ENCODE data around the gene TTLL1.

DNA sequence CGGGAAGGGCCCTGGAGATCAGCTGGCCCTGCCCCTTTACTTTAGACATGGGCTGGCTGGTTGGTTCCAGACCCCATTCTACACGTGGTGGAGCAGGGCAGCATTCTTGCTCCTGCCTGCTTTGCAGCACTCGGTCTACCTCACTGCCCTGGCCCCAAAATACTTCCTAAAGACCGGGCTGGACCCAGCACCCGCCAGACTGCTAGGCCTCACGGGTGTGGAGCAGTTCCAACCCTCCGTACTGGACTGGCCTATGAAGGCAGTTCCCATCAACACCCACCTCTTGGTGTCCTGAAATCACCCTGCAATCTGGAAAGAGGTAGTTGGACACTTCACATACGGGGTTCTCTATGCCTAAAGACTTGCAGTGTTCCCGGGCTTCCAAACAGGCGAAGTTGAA lies 47.6 kb upstream of the TTLL1 start:
- no peak for TF ChIP-seq CTCF (IDR thresholded peaks at IDR 0.05)
- TF ChIP-seq POLR2A (IDR thresholded peaks at IDR 0.05) = no peak
- TF ChIP-seq POLR2AphosphoS5 (IDR thresholded peaks at IDR 0.05; ENCODE audit: insufficient read depth in 1 of 2, low read depth in 1 of 2) = no peak

Measured in vagina (tissue), 2 donors.